Measurements from ENCODE around the gene PRSS57. TPM values are rescaled to one million over a fixed set of nuclear protein-coding genes. Genes with fewer than 3 reads are reported as not detected.
A peak's percentile ranks its signal among the peaks of the same experiment; 100 is the strongest.
"Not testable (repeated sequence)": the region's sequence is repeated elsewhere in the genome, so short reads cannot be mapped to it uniquely, and the experiment has no call there.

The PRSS57 gene
- total RNA-seq, 1 donor from 2014 or later: not detected

DNA sequence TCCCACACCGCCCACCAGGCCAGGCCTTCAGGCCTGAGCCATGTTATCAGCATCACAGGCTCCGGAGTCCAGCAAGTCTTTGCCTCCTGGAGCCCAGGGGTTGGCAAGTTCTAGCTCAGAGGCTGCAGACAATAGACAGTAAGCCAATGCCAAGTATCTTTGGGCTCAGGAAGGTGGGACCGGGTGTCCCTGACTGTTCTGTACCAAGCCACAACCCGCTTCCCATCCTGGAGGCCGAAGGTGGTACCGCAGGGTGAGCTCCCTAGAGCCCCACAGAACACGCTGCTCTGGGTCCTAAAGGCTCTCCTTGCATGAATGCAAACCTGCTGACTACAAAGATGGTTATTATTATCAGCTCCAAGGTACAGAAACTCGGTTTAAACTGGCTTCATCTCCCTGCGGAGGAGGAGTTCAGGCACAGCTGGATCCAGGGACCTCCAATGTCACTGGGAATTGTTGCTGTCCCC is 24.6 kb downstream of the PRSS57 start:
- no peak overlapping the region for H3K9ac ChIP-seq (ENCODE audit: low read depth in 1 of 3, low read length in 3 of 3)
- no peaks in the 10 kb centered on the region for H3K36me3 ChIP-seq (ENCODE audit: control insufficient read depth in 3 of 3, insufficient read depth in 3 of 3, low read length in 3 of 3)
- H3K27me3 ChIP-seq (ENCODE audit: control insufficient read depth in 3 of 3, insufficient read depth in 3 of 3, low read length in 3 of 3): peaks cover 9 to 13% (median 11%) of the 10 kb centered on the region in 3 donors
- H3K4me3 ChIP-seq (ENCODE audit: low read length in 3 of 3): no peak overlapping the region
- H3K27ac ChIP-seq (ENCODE audit: low read depth, low read length): no peak overlapping the region
- no peaks in the 10 kb centered on the region for H3K9me3 ChIP-seq (ENCODE audit: control insufficient read depth in 3 of 3, low read length in 3 of 3)
- peaks cover 2 to 9% (median 7%) of the 10 kb centered on the region in 3 donors for H3K4me1 ChIP-seq (ENCODE audit: control insufficient read depth in 3 of 3, insufficient read depth in 3 of 3, low read length in 3 of 3)

DNA sequence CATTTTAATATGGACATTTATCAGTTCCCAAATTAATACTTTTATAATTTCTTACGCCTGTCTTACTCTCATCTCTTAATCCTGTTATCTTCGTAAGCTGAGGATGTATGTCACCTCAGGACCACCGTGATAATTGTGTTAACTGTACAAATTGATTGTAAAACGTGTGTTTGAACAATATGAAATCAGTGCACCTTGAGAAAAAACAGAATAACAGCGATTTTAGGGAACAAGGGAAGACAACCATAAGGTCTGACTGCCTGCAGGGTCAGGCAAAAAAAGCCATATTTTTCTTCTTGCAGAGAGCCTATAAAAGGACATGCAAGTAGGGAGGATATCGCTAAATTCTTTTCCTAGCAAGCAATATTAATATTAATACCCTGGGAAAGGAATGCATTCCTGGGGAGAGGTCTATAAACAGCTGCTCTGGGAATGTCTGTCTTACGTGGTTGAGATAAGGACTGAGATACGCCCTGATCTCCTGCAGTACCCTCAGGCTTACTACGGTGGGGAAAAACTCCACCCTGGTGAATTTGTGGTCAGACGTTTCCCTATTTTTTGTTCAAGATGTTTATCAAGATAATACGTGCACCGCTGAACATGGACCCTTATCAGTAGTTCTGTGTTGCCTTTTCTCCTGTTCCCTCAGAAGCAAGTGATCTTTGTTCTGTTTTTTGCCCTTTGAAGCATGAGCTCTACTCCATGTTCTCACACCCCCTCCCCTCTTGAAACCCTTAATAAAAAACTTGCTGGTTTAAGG is 26.4 kb downstream of the PRSS57 start:
- H3K9ac ChIP-seq (ENCODE audit: low read depth in 1 of 3, low read length in 3 of 3); H3K27ac ChIP-seq (ENCODE audit: low read depth, low read length); H3K4me3 ChIP-seq (ENCODE audit: low read length in 3 of 3); H3K36me3 ChIP-seq (ENCODE audit: control insufficient read depth in 3 of 3, insufficient read depth in 3 of 3, low read length in 3 of 3); H3K27me3 ChIP-seq (ENCODE audit: control insufficient read depth in 3 of 3, insufficient read depth in 3 of 3, low read length in 3 of 3); H3K9me3 ChIP-seq (ENCODE audit: control insufficient read depth in 3 of 3, low read length in 3 of 3): not testable (repeated sequence)
- peaks cover 8 to 14% (median 9%) of the 10 kb centered on the region in 3 donors for H3K4me1 ChIP-seq (ENCODE audit: control insufficient read depth in 3 of 3, insufficient read depth in 3 of 3, low read length in 3 of 3)

- not testable (repeated sequence) for H3K27me3 ChIP-seq (ENCODE audit: control insufficient read depth in 3 of 3, insufficient read depth in 3 of 3, low read length in 3 of 3); H3K36me3 ChIP-seq (ENCODE audit: control insufficient read depth in 3 of 3, insufficient read depth in 3 of 3, low read length in 3 of 3); H3K4me3 ChIP-seq (ENCODE audit: low read length in 3 of 3); H3K27ac ChIP-seq (ENCODE audit: low read depth, low read length); H3K9ac ChIP-seq (ENCODE audit: low read depth in 1 of 3, low read length in 3 of 3); H3K9me3 ChIP-seq (ENCODE audit: control insufficient read depth in 3 of 3, low read length in 3 of 3)
- H3K4me1 ChIP-seq (ENCODE audit: control insufficient read depth in 3 of 3, insufficient read depth in 3 of 3, low read length in 3 of 3): peaks cover 15 to 23% (median 17%) of the 10 kb centered on the region in 3 donors
Observed at GRCh38 chr19:666985-667573, 28.2 kb downstream of the PRSS57 start.

- Histone ChIP-seq H3K4me3 (ENCODE audit: low read length in 3 of 3) (peak overlapping the region; percentile 52 to 72 (median 62)), H3K27me3 (ENCODE audit: control insufficient read depth in 3 of 3, insufficient read depth in 3 of 3, low read length in 3 of 3) (no peaks in the 10 kb centered on the region), H3K36me3 (ENCODE audit: control insufficient read depth in 3 of 3, insufficient read depth in 3 of 3, low read length in 3 of 3) (no peaks in the 10 kb centered on the region), H3K4me1 (ENCODE audit: control insufficient read depth in 3 of 3, insufficient read depth in 3 of 3, low read length in 3 of 3) (peaks cover 36 to 44% (median 38%) of the 10 kb centered on the region in 3 donors), H3K9ac (ENCODE audit: low read depth in 1 of 3, low read length in 3 of 3) (peak overlapping the region in 2 of 3 donors; percentile 40 to 66), H3K27ac (ENCODE audit: low read depth, low read length) (no peak overlapping the region), H3K9me3 (ENCODE audit: control insufficient read depth in 3 of 3, low read length in 3 of 3) (no peaks in the 10 kb centered on the region)
Observed at GRCh38 chr19:664913-665443, 30.3 kb downstream of the PRSS57 start.

- peak overlapping the region; percentile 81 to 91 (median 88) for H3K4me3 ChIP-seq (ENCODE audit: low read length in 3 of 3)
- no peaks in the 10 kb centered on the region for H3K9me3 ChIP-seq (ENCODE audit: control insufficient read depth in 3 of 3, low read length in 3 of 3)
- H3K27me3 ChIP-seq (ENCODE audit: control insufficient read depth in 3 of 3, insufficient read depth in 3 of 3, low read length in 3 of 3): no peaks in the 10 kb centered on the region
- peaks cover 43 to 57% (median 50%) of the 10 kb centered on the region in 3 donors for H3K4me1 ChIP-seq (ENCODE audit: control insufficient read depth in 3 of 3, insufficient read depth in 3 of 3, low read length in 3 of 3)
- peak overlapping the region; percentile 83 to 93 (median 88) for H3K9ac ChIP-seq (ENCODE audit: low read depth in 1 of 3, low read length in 3 of 3)
- H3K36me3 ChIP-seq (ENCODE audit: control insufficient read depth in 3 of 3, insufficient read depth in 3 of 3, low read length in 3 of 3): peaks cover 0 to 1% (median 0%) of the 10 kb centered on the region in 3 donors
- H3K27ac ChIP-seq (ENCODE audit: low read depth, low read length): peak overlapping the region; percentile 91
Observed at GRCh38 chr19:663682-664117, 31.6 kb downstream of the PRSS57 start.

DNA sequence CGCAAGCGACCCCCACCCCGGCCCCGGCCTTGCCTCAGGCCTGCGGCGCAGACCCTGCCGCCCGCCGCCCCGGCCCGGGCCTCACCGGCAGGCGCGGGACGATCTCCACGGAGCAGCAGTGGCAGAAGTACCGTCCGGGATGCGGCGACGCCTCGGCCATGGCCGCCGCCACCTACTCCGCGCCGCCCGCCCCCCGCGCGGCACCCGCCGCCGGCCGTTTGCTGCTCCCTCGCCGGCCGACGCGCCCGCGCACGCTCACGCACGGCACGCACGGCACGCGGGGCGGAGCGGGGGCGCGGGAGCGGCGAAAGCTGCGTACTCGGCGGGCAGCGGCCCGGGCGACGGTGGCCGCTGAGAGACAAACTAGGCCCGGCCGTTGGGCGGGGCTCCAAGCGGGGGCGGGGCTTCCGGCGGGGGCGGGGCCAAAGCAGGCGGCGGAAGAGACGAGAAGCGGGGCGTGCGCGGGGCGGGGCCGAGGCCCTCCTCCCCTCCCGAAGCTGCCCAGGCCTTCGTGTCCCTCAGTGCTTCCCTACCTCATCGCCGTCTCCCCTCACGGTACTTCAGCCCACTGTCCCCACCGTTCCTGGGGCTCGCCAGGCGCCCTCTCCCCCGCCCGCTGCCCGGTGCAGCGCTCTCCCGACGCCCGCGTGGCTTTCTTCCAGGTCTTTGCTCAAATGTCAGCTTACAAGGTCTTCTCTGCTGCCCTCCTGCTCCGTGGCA is 32.1 kb downstream of the PRSS57 start, which contains the start of gene RNF126:
TSS of gene RNF126 (minus strand) at position 253 of the 720 bp plus-strand sequence. CDS start at position 160, 93 bp downstream.
- Histone ChIP-seq H3K4me1 (ENCODE audit: control insufficient read depth in 3 of 3, insufficient read depth in 3 of 3, low read length in 3 of 3) (peaks cover 48 to 62% (median 55%) of the 10 kb centered on the region in 3 donors), H3K36me3 (ENCODE audit: control insufficient read depth in 3 of 3, insufficient read depth in 3 of 3, low read length in 3 of 3) (peaks cover 0 to 2% (median 0%) of the 10 kb centered on the region in 3 donors), H3K4me3 (ENCODE audit: low read length in 3 of 3) (peak within 1 kb of the TSS; percentile 81 to 91 (median 88)), H3K27ac (ENCODE audit: low read depth, low read length) (peak within 1 kb of the TSS; percentile 91), H3K27me3 (ENCODE audit: control insufficient read depth in 3 of 3, insufficient read depth in 3 of 3, low read length in 3 of 3) (no peaks in the 10 kb centered on the region), H3K9me3 (ENCODE audit: control insufficient read depth in 3 of 3, low read length in 3 of 3) (no peaks in the 10 kb centered on the region), H3K9ac (ENCODE audit: low read depth in 1 of 3, low read length in 3 of 3) (peak within 1 kb of the TSS; percentile 87 to 93 (median 88))

- no peaks in the 10 kb centered on the region for H3K27me3 ChIP-seq (ENCODE audit: control insufficient read depth in 3 of 3, insufficient read depth in 3 of 3, low read length in 3 of 3)
- peak overlapping the region; percentile 79 to 92 (median 87) for H3K9ac ChIP-seq (ENCODE audit: low read depth in 1 of 3, low read length in 3 of 3)
- peaks cover 48 to 70% (median 58%) of the 10 kb centered on the region in 3 donors for H3K4me1 ChIP-seq (ENCODE audit: control insufficient read depth in 3 of 3, insufficient read depth in 3 of 3, low read length in 3 of 3)
- no peaks in the 10 kb centered on the region for H3K9me3 ChIP-seq (ENCODE audit: control insufficient read depth in 3 of 3, low read length in 3 of 3)
- peaks cover 0 to 2% (median 0%) of the 10 kb centered on the region in 3 donors for H3K36me3 ChIP-seq (ENCODE audit: control insufficient read depth in 3 of 3, insufficient read depth in 3 of 3, low read length in 3 of 3)
- H3K4me3 ChIP-seq (ENCODE audit: low read length in 3 of 3): peak overlapping the region; percentile 78 to 83 (median 79)
- peak overlapping the region; percentile 71 for H3K27ac ChIP-seq (ENCODE audit: low read depth, low read length)
Observed at GRCh38 chr19:662207-662961, 32.9 kb downstream of the PRSS57 start.

DNA sequence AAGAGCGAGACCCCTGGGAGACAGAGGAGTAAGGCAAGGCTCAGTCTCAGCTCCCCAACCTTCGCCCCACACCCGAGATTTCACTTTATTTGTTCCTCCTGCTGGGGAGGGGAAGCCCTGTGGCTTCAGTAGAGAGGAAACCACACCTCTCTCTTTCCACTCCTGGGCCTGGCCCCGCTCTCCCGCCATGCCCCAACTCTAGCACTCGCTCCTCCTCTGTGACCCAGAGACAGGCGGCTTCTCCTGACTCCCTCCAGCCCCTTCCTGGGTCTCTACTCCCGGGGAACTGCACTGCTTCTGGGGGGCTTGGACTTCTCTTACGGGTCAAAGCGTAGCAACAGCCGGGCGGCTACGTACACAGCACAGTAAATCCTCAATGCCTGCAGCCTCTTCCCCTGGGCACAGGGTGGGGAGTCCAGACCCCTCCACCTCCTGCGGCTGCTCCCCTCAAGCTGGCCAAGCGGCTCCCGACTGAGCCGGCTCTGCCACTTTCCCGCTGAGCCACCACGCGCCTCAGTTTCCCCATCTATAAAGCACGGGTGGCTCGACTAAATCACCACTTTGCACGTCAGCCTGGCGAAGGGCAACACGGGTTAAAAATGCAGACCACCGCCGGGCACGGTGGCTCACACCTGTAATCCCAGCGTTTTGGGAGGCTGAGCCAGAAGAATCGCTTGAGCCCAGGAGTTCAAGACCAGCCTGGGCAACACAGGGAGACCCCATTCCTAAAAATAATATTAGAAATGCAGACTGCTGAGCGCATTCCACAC is 33.6 kb downstream of the PRSS57 start:
- Histone ChIP-seq H3K27ac (ENCODE audit: low read depth, low read length) (peak overlapping the region; percentile 71), H3K4me3 (ENCODE audit: low read length in 3 of 3) (peak overlapping the region; percentile 78 to 83 (median 79)), H3K9ac (ENCODE audit: low read depth in 1 of 3, low read length in 3 of 3) (peak overlapping the region; percentile 79 to 92 (median 87)), H3K9me3 (ENCODE audit: control insufficient read depth in 3 of 3, low read length in 3 of 3) (no peaks in the 10 kb centered on the region), H3K4me1 (ENCODE audit: control insufficient read depth in 3 of 3, insufficient read depth in 3 of 3, low read length in 3 of 3) (peaks cover 48 to 77% (median 61%) of the 10 kb centered on the region in 3 donors), H3K27me3 (ENCODE audit: control insufficient read depth in 3 of 3, insufficient read depth in 3 of 3, low read length in 3 of 3) (no peaks in the 10 kb centered on the region), H3K36me3 (ENCODE audit: control insufficient read depth in 3 of 3, insufficient read depth in 3 of 3, low read length in 3 of 3) (peaks cover 0 to 2% (median 0%) of the 10 kb centered on the region in 3 donors)

Data from skeletal muscle tissue (tissue), 4 donors.